Measurements from ENCODE around the gene MLH3. TPM values are rescaled to one million over a fixed set of nuclear protein-coding genes. Genes with fewer than 3 reads are reported as not detected.

The MLH3 gene
- total and polyA plus RNA-seq, 2 experiments from 2014 or later: 10.7 to 14.7 TPM

GRCh38 chr14:75018694-75019093, 32.6 kb downstream of the MLH3 start (continued):
- TF ChIP-seq ZNF462 (CRISPR knock-in tag; IDR thresholded peaks at IDR 0.05) (no peak), ETS1 (IDR thresholded peaks at IDR 0.05) (no peak), NANOG (IDR thresholded peaks at IDR 0.05; ENCODE audit: borderline replicate concordance) (no peak), STAT1 (IDR thresholded peaks at IDR 0.05; ENCODE audit: unreplicated experiment) (no peak)

- H3K36me3 Mint-ChIP-seq (ENCODE audit: low read depth): peaks cover 17% of the 10 kb centered on the region
- no peak overlapping the region for H3K27ac Mint-ChIP-seq
- no peak overlapping the region for H3K4me2 ChIP-seq
Observed at GRCh38 chr14:75016815-75017214, 34.5 kb downstream of the MLH3 start.

More at GRCh38 chr14:75016815-75017214, 34.5 kb downstream of the MLH3 start:
- Mint-ChIP-seq H3K9me3 (no peaks in the 10 kb centered on the region), H3K4me3 (no peak overlapping the region), H3K27me3 (ENCODE audit: insufficient read depth, low read depth, poor library complexity) (no peaks in the 10 kb centered on the region), H3K4me1 (no peaks in the 10 kb centered on the region)
- TF ChIP-seq EZH2phosphoT487 (IDR thresholded peaks at IDR 0.05; ENCODE audit: unreplicated experiment) (no peak), STAT1 (IDR thresholded peaks at IDR 0.05; ENCODE audit: unreplicated experiment) (no peak), POLR2AphosphoS5 (IDR thresholded peaks at IDR 0.05; ENCODE audit: low read depth) (no peak), NANOG (IDR thresholded peaks at IDR 0.05; ENCODE audit: borderline replicate concordance) (no peak), ZNF114 (CRISPR knock-in tag; IDR thresholded peaks at IDR 0.05) (no peak)
- H4K20me1 ChIP-seq (replicated peaks; ENCODE audit: insufficient read depth): no peaks in the 10 kb centered on the region
- peaks cover 9% of the 10 kb centered on the region for H3K36me3 ChIP-seq (ENCODE audit: insufficient read depth)
- ATAC-seq (no peak), DNase-seq (ENCODE audit: low spot score) (no peak)
- H3K27ac ChIP-seq (ENCODE audit: low read depth): no peak overlapping the region
- H3K27me3 ChIP-seq (ENCODE audit: insufficient read depth): no peaks in the 10 kb centered on the region
- no peak overlapping the region for H3K4me3 ChIP-seq
- H3K9me2 ChIP-seq (ENCODE audit: insufficient read depth): no peaks in the 10 kb centered on the region
- no peaks in the 10 kb centered on the region for H3F3A ChIP-seq (replicated peaks; ENCODE audit: low read depth)
- H2AFZ ChIP-seq: no peak overlapping the region
- no peaks in the 10 kb centered on the region for H3K79me2 ChIP-seq (replicated peaks; ENCODE audit: insufficient read depth)
- no peaks in the 10 kb centered on the region for H3K4me1 ChIP-seq (ENCODE audit: insufficient read depth)
